IMR-90 (cell line): Measurements from ENCODE around the gene TXNL4B. TPM values are rescaled to one million over a fixed set of nuclear protein-coding genes. Genes with fewer than 3 reads are reported as not detected.

Experiments used
- ATAC-seq: fragments of 200-7000 bp; cut with Tn5 transposase; 2 replicates; pipeline ENCODE4 v1.9.1; 2020; ENCODE audit warnings: low read depth, mild to moderate bottlenecking, moderate library complexity
- BruUV-seq: library from RNA; stranded (reverse); fragments of 400-500 nt; replicated peaks from 2 replicates; lab custom pipeline; 2021; lab: Mats Ljungman, UMichigan
- CTCF ChIA-PET: fragments of 300-600 bp; formaldehyde crosslinking; extraction: SDS; loops from one replicate; lab custom pipeline; 2021; ENCODE audit warnings: antibody characterized with exemption; lab: Yijun Ruan, JAX
- POLR2A ChIA-PET: fragments of 300-600 bp; sonication (Branson Sonifier 250); formaldehyde crosslinking; loops from one replicate; lab custom pipeline; 2022; ENCODE audit warnings: antibody characterized with exemption; ENCODE audit not compliant: unreplicated experiment; lab: Charles Lee
- DNase-seq: peaks from one replicate; pipeline ENCODE4 v3.0.0; 2013
- H2AFZ ChIP-seq: replicated peaks from 2 replicates; pipeline ENCODE3; 2013; ENCODE audit warnings: low read length, mild to moderate bottlenecking; ENCODE audit not compliant: poor library complexity
- H2AK5ac ChIP-seq: 2 replicates; pipeline ENCODE4 v1.6.1; 2013; ENCODE audit warnings: low read depth, low read length, inconsistent platforms
- H2AK9ac ChIP-seq: replicated peaks from 2 replicates; pipeline ENCODE3; 2013; ENCODE audit warnings: mild to moderate bottlenecking, low read depth, low read length, moderate library complexity; ENCODE audit not compliant: poor library complexity
- H2BK120ac ChIP-seq: 2 replicates; pipeline ENCODE4 v1.6.1; 2013; ENCODE audit warnings: low read depth, low read length, inconsistent platforms
- H2BK15ac ChIP-seq: 3 replicates; pipeline ENCODE4 v1.6.1; 2013; ENCODE audit warnings: low read depth, low read length, inconsistent platforms
- H2BK20ac ChIP-seq: 2 replicates; pipeline ENCODE4 v1.6.1; 2013; ENCODE audit warnings: low read depth, mild to moderate bottlenecking, inconsistent platforms, low read length, moderate library complexity
- H2BK5ac ChIP-seq: 2 replicates; pipeline ENCODE4 v1.6.1; 2013; ENCODE audit warnings: mild to moderate bottlenecking, low read depth, low read length, inconsistent platforms; ENCODE audit not compliant: poor library complexity, severe bottlenecking
- H3K14ac ChIP-seq: replicated peaks from 2 replicates; pipeline ENCODE4 v1.6.1; 2013; ENCODE audit warnings: low read depth, low read length, inconsistent platforms
- H3K18ac ChIP-seq: 2 replicates; pipeline ENCODE4 v1.6.1; 2013; ENCODE audit warnings: low read depth, low read length, control low read depth
- H3K23ac ChIP-seq: 2 replicates; pipeline ENCODE4 v1.6.1; 2013; ENCODE audit warnings: low read depth, low read length, inconsistent platforms
- H3K27ac ChIP-seq: 2 replicates; pipeline ENCODE4 v1.5.1; 2013; ENCODE audit warnings: mild to moderate bottlenecking, control low read depth, low read length; ENCODE audit not compliant: insufficient read depth
- H3K27me3 ChIP-seq: 2 replicates; pipeline ENCODE4 v1.6.1; 2013; ENCODE audit warnings: low read length; ENCODE audit not compliant: control insufficient read depth, insufficient read depth
- H3K36me3 ChIP-seq: 2 replicates; pipeline ENCODE4 v1.6.1; 2013; ENCODE audit warnings: low read length, mixed read lengths; ENCODE audit not compliant: control insufficient read depth, insufficient read depth
- H3K4ac ChIP-seq: 2 replicates; pipeline ENCODE4 v1.6.1; 2013; ENCODE audit warnings: low read depth, low read length, inconsistent platforms
- H3K4me1 ChIP-seq: 2 replicates; pipeline ENCODE4 v1.6.1; 2013; ENCODE audit warnings: low read length, mixed read lengths; ENCODE audit not compliant: control insufficient read depth, insufficient read depth
- H3K4me2 ChIP-seq: 2 replicates; pipeline ENCODE4 v1.6.1; 2013; ENCODE audit warnings: low read depth, mild to moderate bottlenecking, control low read depth, low read length, moderate library complexity
- H3K4me3 ChIP-seq: 2 replicates; pipeline ENCODE4 v1.5.1; 2013; ENCODE audit warnings: low read depth, mild to moderate bottlenecking, control low read depth, low read length, moderate library complexity; ENCODE audit not compliant: insufficient read depth
- H3K56ac ChIP-seq: 2 replicates; pipeline ENCODE4 v1.6.1; 2013; ENCODE audit warnings: low read length, inconsistent platforms; ENCODE audit not compliant: insufficient read depth; ENCODE audit errors: extremely low read depth
- H3K79me1 ChIP-seq, 2 experiments: 2 replicates each; pipeline ENCODE4 v1.6.1; 2013; ENCODE audit warnings: low read length in 2 of 2, inconsistent platforms in 1 of 2, low read depth in 1 of 2
- H3K9ac ChIP-seq: 2 replicates; pipeline ENCODE4 v1.6.1; 2013; ENCODE audit warnings: low read depth, low read length, control low read depth
- H3K9me1 ChIP-seq: 2 replicates; pipeline ENCODE4 v1.6.1; 2013; ENCODE audit warnings: low read length, inconsistent platforms; ENCODE audit not compliant: insufficient read depth
- H3K9me3 ChIP-seq: 2 replicates; pipeline ENCODE4 v1.6.1; 2013; ENCODE audit warnings: low read length; ENCODE audit not compliant: control insufficient read depth, insufficient read depth
- H4K20me1 ChIP-seq: 2 replicates; pipeline ENCODE4 v1.6.1; 2013; ENCODE audit warnings: low read length, inconsistent platforms; ENCODE audit not compliant: insufficient read depth
- H4K5ac ChIP-seq: 2 replicates; pipeline ENCODE4 v1.6.1; 2013; ENCODE audit warnings: mild to moderate bottlenecking, low read depth, low read length, control low read depth
- H4K8ac ChIP-seq, 2 experiments: 2 replicates each; pipeline ENCODE4 v1.6.1; 2013; ENCODE audit warnings: low read depth in 2 of 2, low read length in 2 of 2, control low read depth in 1 of 2, inconsistent platforms in 1 of 2
- H4K91ac ChIP-seq: 2 replicates; pipeline ENCODE4 v1.6.1; 2013; ENCODE audit warnings: low read depth, low read length, inconsistent platforms; ENCODE audit not compliant: insufficient read depth
- BHLHE40 ChIP-seq: fragments of 150-350 bp; IDR thresholded peaks from 2 replicates; pipeline ENCODE4 v1.6.1; 2016; ENCODE audit warnings: mild to moderate bottlenecking, low read depth, low read length
- CEBPB ChIP-seq: IDR thresholded peaks from 2 replicates; pipeline ENCODE4 v1.6.1; 2012; ENCODE audit warnings: low read depth, low read length, improper control_type of control experiment
- CHD1 ChIP-seq: IDR thresholded peaks from 2 replicates; pipeline ENCODE4 v1.6.1; 2012; ENCODE audit warnings: low read depth, low read length, improper control_type of control experiment
- CTCF ChIP-seq: conservative IDR thresholded peaks from 2 replicates; pipeline ENCODE4 v1.5.1; 2012; ENCODE audit warnings: mild to moderate bottlenecking, low read depth, low read length, improper control_type of control experiment
- ELK1 ChIP-seq: fragments of 150-350 bp; IDR thresholded peaks from 2 replicates; pipeline ENCODE4 v1.6.1; 2016; ENCODE audit warnings: low read depth, mild to moderate bottlenecking, low read length, moderate library complexity, borderline replicate concordance
- MAFK ChIP-seq: IDR thresholded peaks from 2 replicates; pipeline ENCODE4 v1.6.1; 2012; ENCODE audit warnings: low read depth, low read length, improper control_type of control experiment
- MAZ ChIP-seq: IDR thresholded peaks from 2 replicates; pipeline ENCODE4 v1.6.1; 2012; ENCODE audit warnings: low read depth, mild to moderate bottlenecking, low read length, improper control_type of control experiment, moderate library complexity, borderline replicate concordance
- NFE2L2 ChIP-seq: fragments of 150-350 bp; IDR thresholded peaks from 2 replicates; pipeline ENCODE4 v1.6.1; 2016; ENCODE audit warnings: low read depth, mild to moderate bottlenecking, low read length
- POLR2A ChIP-seq: IDR thresholded peaks from 2 replicates; pipeline ENCODE4 v1.6.1; 2012; ENCODE audit warnings: mild to moderate bottlenecking, low read depth, low read length
- RCOR1 ChIP-seq: IDR thresholded peaks from 2 replicates; pipeline ENCODE4 v1.6.1; 2012; ENCODE audit warnings: mild to moderate bottlenecking, low read length, improper control_type of control experiment; ENCODE audit not compliant: insufficient replicate concordance
- SMC3 ChIP-seq: fragments of 150-350 bp; IDR thresholded peaks from 2 replicates; pipeline ENCODE4 v1.6.1; 2016; ENCODE audit warnings: low read depth, mild to moderate bottlenecking, antibody characterized with exemption, low read length, moderate library complexity
- USF2 ChIP-seq: fragments of 150-350 bp; IDR thresholded peaks from 2 replicates; pipeline ENCODE4 v1.6.1; 2017; ENCODE audit warnings: mild to moderate bottlenecking, antibody characterized with exemption, low read length, low read depth
- WGBS, 2 experiments: methylation state at CpG; one replicate each; pipeline versions ENCODE4 v1.1.5 to v1.1.7; 2013; ENCODE audit warnings: missing lambda C conversion rate in 2 of 2; ENCODE audit not compliant: insufficient read length in 1 of 2; ENCODE audit errors: extremely low coverage in 2 of 2; 5-methylcytosine and 5-hydroxymethylcytosine counted together
- dilution Hi-C: fragments of 300-500 bp; cut with HindIII; formaldehyde crosslinking; loops from one replicate; pipeline ENCODE4 v1.14.3; 2018; ENCODE audit warnings: low sequenced_read_pairs; ENCODE audit not compliant: unreplicated experiment
- in situ Hi-C: fragments of 300-500 bp; cut with MboI; formaldehyde crosslinking; loops from 3 replicates; pipeline ENCODE4 v1.14.3; 2019; ENCODE audit warnings: low sequenced_read_pairs, inconsistent platforms, mixed read lengths
- intact Hi-C: fragments of 100-400 bp; cut with micrococcal nuclease; formaldehyde crosslinking; loops from 2 replicates; pipeline ENCODE4 v1.10.0; 2022
- polyA plus RNA-seq, 3 experiments: library from polyadenylated mRNA; depleted of rRNA; stranded (reverse); fragments of >200 nt; gene quantifications; 2 replicates each; pipeline ENCODE4 v1.2.3, GENCODE V29; 2012; ENCODE audit warnings: low replicate concordance in 1 of 3
- total RNA-seq: library from RNA; depleted of rRNA; stranded (reverse); fragments of >200 nt; gene quantifications from 2 replicates; pipeline ENCODE4 v1.2.3, GENCODE V29; 2012

The TXNL4B gene
- total and polyA plus RNA-seq, 2 of the 4 experiments (the other 2 are of a cell fraction) = 5.4 to 8.6 TPM

- in situ Hi-C loops (no loop called here), intact Hi-C loops (loop anchor here (10.0 kb wide), 1 partner anchor 56 kb away; no protein-coding TSS in a partner anchor), dilution Hi-C loops (no loop called here)
- TF ChIP-seq NFE2L2 (no peak), RCOR1 (no peak), CHD1 (no peak), POLR2A (no peak), BHLHE40 (no peak), CTCF (no peak), ELK1 (no peak), SMC3 (no peak), MAZ (no peak), MAFK (no peak), USF2 (no peak), CEBPB (no peak)
- no peak overlapping the region for H4K8ac ChIP-seq
- H4K91ac ChIP-seq = no peak overlapping the region
- H2AFZ ChIP-seq = no peak overlapping the region
- H3K9me3 ChIP-seq = no peaks in the 10 kb centered on the region
- H2AK5ac ChIP-seq = no peak overlapping the region
- H3K4me3 ChIP-seq = no peak overlapping the region
- DNase-seq (no peak), ATAC-seq (no peak)
- no peak overlapping the region for H2BK120ac ChIP-seq
- POLR2A ChIA-PET = no interaction called here
- no peak overlapping the region for H4K5ac ChIP-seq
- no TSS peak for BruUV-seq
- peaks cover 5% of the 10 kb centered on the region; the same call in 1 of the 2 replicates for H3K9me1 ChIP-seq
- 100% methylated on average over 1 of the region's 3 CpGs; no CpG with 5 or more reads in 1 of the 2 experiments for WGBS, 2 experiments
- no peak overlapping the region for H3K27ac ChIP-seq
- H3K4ac ChIP-seq = no peak overlapping the region
- no peaks in the 10 kb centered on the region for H3K27me3 ChIP-seq
- no peak overlapping the region for H2BK20ac ChIP-seq
- no peak overlapping the region for H2BK15ac ChIP-seq
- H2BK5ac ChIP-seq = no peak overlapping the region
- 0 out of 2 replicates have a peak, but pooled peaks cover 2% of the 10 kb centered on the region for H3K4me1 ChIP-seq
- H3K18ac ChIP-seq = no peak overlapping the region
- H3K14ac ChIP-seq = no peak overlapping the region
- H4K20me1 ChIP-seq = no peaks in the 10 kb centered on the region
- no peak overlapping the region for H3K56ac ChIP-seq
- H3K4me2 ChIP-seq = no peak overlapping the region
- H3K9ac ChIP-seq = no peak overlapping the region
- peaks cover 8 to 47% of the 10 kb centered on the region in 2 experiments for H3K79me1 ChIP-seq
- H2AK9ac ChIP-seq = no peak overlapping the region
- no peak overlapping the region for H3K23ac ChIP-seq
- peaks cover 22% of the 10 kb centered on the region for H3K36me3 ChIP-seq
- CTCF ChIA-PET = no interaction called here
Observed at GRCh38 chr16:72091217-72091616, 2.2 kb downstream of the TXNL4B start.
